ENCODE results near the gene SLIT1.

DNA sequence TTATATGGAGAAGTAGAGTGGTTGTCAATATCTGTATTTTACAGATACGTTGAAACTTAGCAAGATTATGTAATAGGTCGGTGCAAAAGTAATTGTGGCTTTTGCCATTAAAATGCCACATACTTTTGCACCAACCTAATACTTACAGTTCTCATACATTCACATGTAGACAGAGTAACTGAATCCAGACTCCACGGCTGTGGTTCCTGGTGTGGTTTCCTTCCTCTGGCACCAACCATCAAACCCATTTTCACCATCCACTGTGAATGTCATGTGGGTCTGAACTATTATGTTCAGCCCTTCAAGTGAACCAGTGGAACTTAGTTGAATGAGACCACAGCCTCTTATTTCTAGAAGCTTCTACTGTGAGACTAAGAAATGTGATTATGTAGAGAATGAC lies 31.5 kb upstream of the SLIT1 start:
- TF ChIP-seq, protein P1, sequence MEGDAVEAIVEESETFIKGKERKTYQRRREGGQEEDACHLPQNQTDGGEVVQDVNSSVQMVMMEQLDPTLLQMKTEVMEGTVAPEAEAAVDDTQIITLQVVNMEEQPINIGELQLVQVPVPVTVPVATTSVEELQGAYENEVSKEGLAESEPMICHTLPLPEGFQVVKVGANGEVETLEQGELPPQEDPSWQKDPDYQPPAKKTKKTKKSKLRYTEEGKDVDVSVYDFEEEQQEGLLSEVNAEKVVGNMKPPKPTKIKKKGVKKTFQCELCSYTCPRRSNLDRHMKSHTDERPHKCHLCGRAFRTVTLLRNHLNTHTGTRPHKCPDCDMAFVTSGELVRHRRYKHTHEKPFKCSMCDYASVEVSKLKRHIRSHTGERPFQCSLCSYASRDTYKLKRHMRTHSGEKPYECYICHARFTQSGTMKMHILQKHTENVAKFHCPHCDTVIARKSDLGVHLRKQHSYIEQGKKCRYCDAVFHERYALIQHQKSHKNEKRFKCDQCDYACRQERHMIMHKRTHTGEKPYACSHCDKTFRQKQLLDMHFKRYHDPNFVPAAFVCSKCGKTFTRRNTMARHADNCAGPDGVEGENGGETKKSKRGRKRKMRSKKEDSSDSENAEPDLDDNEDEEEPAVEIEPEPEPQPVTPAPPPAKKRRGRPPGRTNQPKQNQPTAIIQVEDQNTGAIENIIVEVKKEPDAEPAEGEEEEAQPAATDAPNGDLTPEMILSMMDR (IDR thresholded peaks at IDR 0.05), result no peak
- no peak for TF ChIP-seq POLR2A (IDR thresholded peaks at IDR 0.05)

Data from testis (tissue), 2 donors.